CD4-positive, alpha-beta T cell treated with Interferon alpha-2 for 1 hour (primary cell): ENCODE data around the gene FFAR1.

Source experiments
- DNase-seq, 2 donors: peaks; one replicate each; pipeline ENCODE4 v3.0.0-alpha.2; 2020 to 2022

Gene FFAR1

GRCh38 chr19:35347171-35347929, at the start of gene FFAR1:
Gene FFAR1, plus strand, starts transcription at chr19:35347902. Its CDS starts 3,650 bp downstream, at chr19:35351552.
- peak; percentile 64 to 83 for DNase-seq

GRCh38 chr19:35297922-35298321, 49.8 kb upstream of the FFAR1 start:
- no peak for DNase-seq

GRCh38 chr19:35298561-35298972, 49.1 kb upstream of the FFAR1 start:
- no peak for DNase-seq

GRCh38 chr19:35299523-35300338, 48.0 kb upstream of the FFAR1 start:
- no peak for DNase-seq

- no peak for DNase-seq
Measured at GRCh38 chr19:35300339-35300649, 47.4 kb upstream of the FFAR1 start.

GRCh38 chr19:35301961-35302360, 45.7 kb upstream of the FFAR1 start:
- no peak for DNase-seq

GRCh38 chr19:35302446-35302845, 45.3 kb upstream of the FFAR1 start:
- DNase-seq = no peak

- DNase-seq = no peak
Measured at GRCh38 chr19:35303357-35303915, 44.3 kb upstream of the FFAR1 start.

- DNase-seq = no peak
Measured at GRCh38 chr19:35304036-35304435, 43.7 kb upstream of the FFAR1 start.

- no peak for DNase-seq
Measured at GRCh38 chr19:35305181-35305580, 42.5 kb upstream of the FFAR1 start.

GRCh38 chr19:35306473-35307246, 41.0 kb upstream of the FFAR1 start:
- peak in 1 of 2 donors; percentile 14 for DNase-seq

- no peak for DNase-seq
Measured at GRCh38 chr19:35307931-35308330, 39.8 kb upstream of the FFAR1 start.

- no peak for DNase-seq
Measured at GRCh38 chr19:35308910-35309309, 38.8 kb upstream of the FFAR1 start.

- no peak for DNase-seq
Measured at GRCh38 chr19:35309481-35310279, 38.0 kb upstream of the FFAR1 start.

- no peak for DNase-seq
Measured at GRCh38 chr19:35310331-35310730, 37.4 kb upstream of the FFAR1 start.

GRCh38 chr19:35310811-35311465, 36.8 kb upstream of the FFAR1 start:
- no peak for DNase-seq

GRCh38 chr19:35311901-35312665, 35.6 kb upstream of the FFAR1 start:
- no peak for DNase-seq

GRCh38 chr19:35313587-35313986, 34.1 kb upstream of the FFAR1 start:
- no peak for DNase-seq

- no peak for DNase-seq
Measured at GRCh38 chr19:35314031-35314430, 33.7 kb upstream of the FFAR1 start.

- no peak for DNase-seq
Measured at GRCh38 chr19:35314858-35315470, 32.7 kb upstream of the FFAR1 start.

GRCh38 chr19:35315883-35316282, 31.8 kb upstream of the FFAR1 start:
- no peak for DNase-seq
